HG02642 (cell line): ENCODE measurements around the gene CALM1.

Source experiments
- ATAC-seq: cut with Tn5 transposase; IDR thresholded peaks from one replicate; pipeline ENCODE4 v1.9.1; 2021; ENCODE audit warnings: mild to moderate bottlenecking; ENCODE audit not compliant: unreplicated experiment, poor library complexity

Gene CALM1

DNA sequence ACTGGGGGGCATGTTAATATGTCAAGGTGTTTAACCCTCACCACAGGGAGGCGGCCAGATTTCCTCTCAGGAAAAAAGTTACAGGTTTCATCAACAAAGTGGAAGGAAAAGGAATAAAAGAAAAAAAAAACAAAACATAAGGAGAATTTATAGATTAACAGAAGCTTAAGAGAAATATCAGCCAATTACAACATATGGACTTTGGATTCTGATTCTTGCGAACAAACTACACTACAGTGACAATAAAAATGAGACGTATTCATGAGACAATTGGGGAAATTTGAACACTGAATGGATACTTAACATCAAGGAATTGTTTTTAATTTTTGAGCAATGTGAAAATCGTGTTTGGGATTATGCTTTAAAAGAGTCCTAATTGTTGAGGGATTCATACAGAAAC is 60.4 kb downstream of the CALM1 start:
- ATAC-seq: no peak
